Measurements from ENCODE around the gene SF1.

The SF1 gene

GRCh38 chr11:64753380-64754123 is 24.8 kb downstream of the SF1 start:
- Histone ChIP-seq H2BK12ac (ENCODE audit: low read length in 2 of 2) (no peak overlapping the region), H3K36me3 (ENCODE audit: control insufficient read depth in 1 of 2, insufficient read depth in 2 of 2, low read depth in 1 of 2, low read length in 2 of 2) (peaks cover 0 to 7% of the 10 kb centered on the region in 2 experiments), H3K18ac (ENCODE audit: low read depth in 1 of 2, low read length in 2 of 2) (no peak overlapping the region), H3K9ac (ENCODE audit: low read length) (no peak overlapping the region), H3K27me3 (ENCODE audit: control insufficient read depth in 1 of 2, insufficient read depth in 1 of 2, low read length in 2 of 2) (no peaks in the 10 kb centered on the region), H3K27ac (ENCODE audit: low read length, poor library complexity, severe bottlenecking) (no peak overlapping the region), H4K8ac (ENCODE audit: low read length) (no peak overlapping the region), H3K9me3 (ENCODE audit: control insufficient read depth, low read length) (no peaks in the 10 kb centered on the region), H3K4me2 (ENCODE audit: low read length, poor library complexity, severe bottlenecking) (no peak overlapping the region), H3K14ac (ENCODE audit: low read length in 2 of 2) (no peak overlapping the region), H2BK120ac (ENCODE audit: low read depth, low read length) (no peak overlapping the region), H3K79me1 (replicated peaks; ENCODE audit: low read length, poor library complexity, severe bottlenecking) (no peaks in the 10 kb centered on the region), H4K91ac (ENCODE audit: low read length) (no peak overlapping the region), H2AK5ac (ENCODE audit: low read length, severe bottlenecking) (no peak overlapping the region), H2BK15ac (ENCODE audit: low read depth, poor library complexity, severe bottlenecking) (no peak overlapping the region), H3K4me1 (ENCODE audit: control insufficient read depth, insufficient read depth, low read depth, low read length) (peaks cover 5% of the 10 kb centered on the region), H2AFZ (ENCODE audit: low read depth, low read length) (no peak overlapping the region), H3K23ac (ENCODE audit: low read length in 2 of 2) (no peak overlapping the region), H3K4ac (ENCODE audit: low read depth in 1 of 2, low read length in 2 of 2) (no peak overlapping the region), H3K4me3 (ENCODE audit: insufficient read depth in 1 of 2, low read depth in 1 of 2, low read length in 2 of 2) (no peak overlapping the region), H2BK5ac (ENCODE audit: low read depth, low read length, poor library complexity, severe bottlenecking) (no peak overlapping the region)
- WGBS, result 93% methylated on average over 42 of the region's 43 CpGs
- no peak for DNase-seq

GRCh38 chr11:64753019-64753379 is 25.3 kb downstream of the SF1 start:
- no peak overlapping the region for H3K27ac ChIP-seq (ENCODE audit: low read length, poor library complexity, severe bottlenecking)
- H2BK12ac ChIP-seq (ENCODE audit: low read length in 2 of 2), result no peak overlapping the region
- H3K18ac ChIP-seq (ENCODE audit: low read depth in 1 of 2, low read length in 2 of 2), result no peak overlapping the region
- no peaks in the 10 kb centered on the region for H3K79me1 ChIP-seq (replicated peaks; ENCODE audit: low read length, poor library complexity, severe bottlenecking)
- no peaks in the 10 kb centered on the region for H3K9me3 ChIP-seq (ENCODE audit: control insufficient read depth, low read length)
- no peak overlapping the region for H4K91ac ChIP-seq (ENCODE audit: low read length)
- no peak for DNase-seq
- peaks cover 0 to 3% of the 10 kb centered on the region in 2 experiments for H3K36me3 ChIP-seq (ENCODE audit: control insufficient read depth in 1 of 2, insufficient read depth in 2 of 2, low read depth in 1 of 2, low read length in 2 of 2)
- H2BK15ac ChIP-seq (ENCODE audit: low read depth, poor library complexity, severe bottlenecking), result no peak overlapping the region
- no peak overlapping the region for H3K14ac ChIP-seq (ENCODE audit: low read length in 2 of 2)
- H3K4me1 ChIP-seq (ENCODE audit: control insufficient read depth, insufficient read depth, low read depth, low read length), result peaks cover 2% of the 10 kb centered on the region
- H3K27me3 ChIP-seq (ENCODE audit: control insufficient read depth in 1 of 2, insufficient read depth in 1 of 2, low read length in 2 of 2), result no peaks in the 10 kb centered on the region
- no peak overlapping the region for H2AFZ ChIP-seq (ENCODE audit: low read depth, low read length)
- no peak overlapping the region for H2AK5ac ChIP-seq (ENCODE audit: low read length, severe bottlenecking)
- WGBS, result 94% methylated on average over 7 of the region's 7 CpGs
- no peak overlapping the region for H3K4me2 ChIP-seq (ENCODE audit: low read length, poor library complexity, severe bottlenecking)
- H4K8ac ChIP-seq (ENCODE audit: low read length), result no peak overlapping the region
- no peak overlapping the region for H3K23ac ChIP-seq (ENCODE audit: low read length in 2 of 2)
- H3K9ac ChIP-seq (ENCODE audit: low read length), result no peak overlapping the region
- H3K4ac ChIP-seq (ENCODE audit: low read depth in 1 of 2, low read length in 2 of 2), result no peak overlapping the region
- H3K4me3 ChIP-seq (ENCODE audit: insufficient read depth in 1 of 2, low read depth in 1 of 2, low read length in 2 of 2), result no peak overlapping the region
- H2BK5ac ChIP-seq (ENCODE audit: low read depth, low read length, poor library complexity, severe bottlenecking), result no peak overlapping the region
- no peak overlapping the region for H2BK120ac ChIP-seq (ENCODE audit: low read depth, low read length)

- no peak overlapping the region for H2BK15ac ChIP-seq (ENCODE audit: low read depth, poor library complexity, severe bottlenecking)
- H3K4me2 ChIP-seq (ENCODE audit: low read length, poor library complexity, severe bottlenecking), result no peak overlapping the region
- H3K9ac ChIP-seq (ENCODE audit: low read length), result no peak overlapping the region
- H2BK120ac ChIP-seq (ENCODE audit: low read depth, low read length), result no peak overlapping the region
- no peak overlapping the region for H3K4ac ChIP-seq (ENCODE audit: low read depth in 1 of 2, low read length in 2 of 2)
- no peak overlapping the region for H3K27ac ChIP-seq (ENCODE audit: low read length, poor library complexity, severe bottlenecking)
- H2AK5ac ChIP-seq (ENCODE audit: low read length, severe bottlenecking), result no peak overlapping the region
- no peak overlapping the region for H3K23ac ChIP-seq (ENCODE audit: low read length in 2 of 2)
- H3K27me3 ChIP-seq (ENCODE audit: control insufficient read depth in 1 of 2, insufficient read depth in 1 of 2, low read length in 2 of 2), result no peaks in the 10 kb centered on the region
- no peaks in the 10 kb centered on the region for H3K79me1 ChIP-seq (replicated peaks; ENCODE audit: low read length, poor library complexity, severe bottlenecking)
- no peaks in the 10 kb centered on the region for H3K9me3 ChIP-seq (ENCODE audit: control insufficient read depth, low read length)
- H3K4me3 ChIP-seq (ENCODE audit: insufficient read depth in 1 of 2, low read depth in 1 of 2, low read length in 2 of 2), result no peak overlapping the region
- H4K8ac ChIP-seq (ENCODE audit: low read length), result no peak overlapping the region
- peaks cover 0 to 3% of the 10 kb centered on the region in 2 experiments for H3K36me3 ChIP-seq (ENCODE audit: control insufficient read depth in 1 of 2, insufficient read depth in 2 of 2, low read depth in 1 of 2, low read length in 2 of 2)
- no peak overlapping the region for H4K91ac ChIP-seq (ENCODE audit: low read length)
- WGBS, result 86% methylated on average over 14 of the region's 14 CpGs
- H2BK12ac ChIP-seq (ENCODE audit: low read length in 2 of 2), result no peak overlapping the region
- no peak overlapping the region for H3K14ac ChIP-seq (ENCODE audit: low read length in 2 of 2)
- H2AFZ ChIP-seq (ENCODE audit: low read depth, low read length), result no peak overlapping the region
- no peak overlapping the region for H2BK5ac ChIP-seq (ENCODE audit: low read depth, low read length, poor library complexity, severe bottlenecking)
- H3K18ac ChIP-seq (ENCODE audit: low read depth in 1 of 2, low read length in 2 of 2), result no peak overlapping the region
- H3K4me1 ChIP-seq (ENCODE audit: control insufficient read depth, insufficient read depth, low read depth, low read length), result peaks cover 2% of the 10 kb centered on the region
- no peak for DNase-seq
Measured at GRCh38 chr11:64752175-64752970, 26.0 kb downstream of the SF1 start.

GRCh38 chr11:64751580-64751979 is 26.8 kb downstream of the SF1 start:
- Histone ChIP-seq H2BK15ac (ENCODE audit: low read depth, poor library complexity, severe bottlenecking) (no peak overlapping the region), H3K9ac (ENCODE audit: low read length) (no peak overlapping the region), H2BK12ac (ENCODE audit: low read length in 2 of 2) (no peak overlapping the region), H3K36me3 (ENCODE audit: control insufficient read depth in 1 of 2, insufficient read depth in 2 of 2, low read depth in 1 of 2, low read length in 2 of 2) (peaks cover 0 to 3% of the 10 kb centered on the region in 2 experiments), H3K4me2 (ENCODE audit: low read length, poor library complexity, severe bottlenecking) (no peak overlapping the region), H3K9me3 (ENCODE audit: control insufficient read depth, low read length) (no peaks in the 10 kb centered on the region), H2BK120ac (ENCODE audit: low read depth, low read length) (no peak overlapping the region), H3K27me3 (ENCODE audit: control insufficient read depth in 1 of 2, insufficient read depth in 1 of 2, low read length in 2 of 2) (peaks cover 0 to 4% of the 10 kb centered on the region in 2 experiments), H3K27ac (ENCODE audit: low read length, poor library complexity, severe bottlenecking) (no peak overlapping the region), H3K79me1 (replicated peaks; ENCODE audit: low read length, poor library complexity, severe bottlenecking) (no peaks in the 10 kb centered on the region), H3K18ac (ENCODE audit: low read depth in 1 of 2, low read length in 2 of 2) (no peak overlapping the region), H3K4me1 (ENCODE audit: control insufficient read depth, insufficient read depth, low read depth, low read length) (peaks cover 2% of the 10 kb centered on the region), H3K23ac (ENCODE audit: low read length in 2 of 2) (no peak overlapping the region), H3K4me3 (ENCODE audit: insufficient read depth in 1 of 2, low read depth in 1 of 2, low read length in 2 of 2) (no peak overlapping the region), H2AK5ac (ENCODE audit: low read length, severe bottlenecking) (no peak overlapping the region), H4K91ac (ENCODE audit: low read length) (no peak overlapping the region), H2BK5ac (ENCODE audit: low read depth, low read length, poor library complexity, severe bottlenecking) (no peak overlapping the region), H3K14ac (ENCODE audit: low read length in 2 of 2) (no peak overlapping the region), H2AFZ (ENCODE audit: low read depth, low read length) (no peak overlapping the region), H4K8ac (ENCODE audit: low read length) (no peak overlapping the region), H3K4ac (ENCODE audit: low read depth in 1 of 2, low read length in 2 of 2) (no peak overlapping the region)
- no peak for DNase-seq
- 90% methylated on average over 7 of the region's 9 CpGs for WGBS

All from mesenchymal stem cell (in vitro differentiated cells and primary cell).